AG04450 (cell line): ENCODE measurements around the gene ARHGAP42. TPM values are rescaled to one million over a fixed set of nuclear protein-coding genes. Genes with fewer than 3 reads are reported as not detected.

Experiments used
- CTCF ChIA-PET: fragments of 300-600, 350-600 bp; formaldehyde crosslinking; extraction: SDS; loops from one replicate; lab custom pipeline; 2022; ENCODE audit warnings: antibody characterized with exemption, inconsistent platforms; lab: Charles Lee
- POLR2A ChIA-PET: fragments of 350-600 bp; formaldehyde crosslinking; extraction: SDS; loops from one replicate; lab custom pipeline; 2021; ENCODE audit warnings: antibody characterized with exemption, inconsistent platforms; lab: Yijun Ruan, JAX
- DNase-seq: peaks from one replicate; pipeline ENCODE4 v3.0.0-alpha.2; 2011; ENCODE audit warnings: low read depth, low spot score
- H3K27ac ChIP-seq: one replicate; pipeline ENCODE4 v1.5.1; 2012; ENCODE audit warnings: low read depth, low read length, control low read depth
- H3K27me3 ChIP-seq: one replicate; pipeline ENCODE4 v1.6.0; 2012; ENCODE audit warnings: low read length; ENCODE audit not compliant: control insufficient read depth, insufficient read depth
- H3K4me3 ChIP-seq: 2 replicates; pipeline ENCODE4 v1.5.1; 2011; ENCODE audit warnings: mild to moderate bottlenecking, low read depth, low read length, control low read depth
- H3K9me3 ChIP-seq: 2 replicates; pipeline ENCODE4 v1.5.1; 2012; ENCODE audit warnings: low read length; ENCODE audit not compliant: control insufficient read depth, insufficient read depth
- CTCF ChIP-seq: IDR thresholded peaks from 2 replicates; pipeline ENCODE4 v1.5.1; 2011; ENCODE audit warnings: low read depth, low read length, control low read depth, inconsistent platforms
- polyA plus RNA-seq: library from polyadenylated mRNA; depleted of rRNA; stranded (reverse); fragments of >200 nt; gene quantifications from 2 replicates; pipeline ENCODE4 v1.2.3, GENCODE V29; 2011

The ARHGAP42 gene
- polyA plus RNA-seq, 1 experiment, result 9.0 TPM

DNA sequence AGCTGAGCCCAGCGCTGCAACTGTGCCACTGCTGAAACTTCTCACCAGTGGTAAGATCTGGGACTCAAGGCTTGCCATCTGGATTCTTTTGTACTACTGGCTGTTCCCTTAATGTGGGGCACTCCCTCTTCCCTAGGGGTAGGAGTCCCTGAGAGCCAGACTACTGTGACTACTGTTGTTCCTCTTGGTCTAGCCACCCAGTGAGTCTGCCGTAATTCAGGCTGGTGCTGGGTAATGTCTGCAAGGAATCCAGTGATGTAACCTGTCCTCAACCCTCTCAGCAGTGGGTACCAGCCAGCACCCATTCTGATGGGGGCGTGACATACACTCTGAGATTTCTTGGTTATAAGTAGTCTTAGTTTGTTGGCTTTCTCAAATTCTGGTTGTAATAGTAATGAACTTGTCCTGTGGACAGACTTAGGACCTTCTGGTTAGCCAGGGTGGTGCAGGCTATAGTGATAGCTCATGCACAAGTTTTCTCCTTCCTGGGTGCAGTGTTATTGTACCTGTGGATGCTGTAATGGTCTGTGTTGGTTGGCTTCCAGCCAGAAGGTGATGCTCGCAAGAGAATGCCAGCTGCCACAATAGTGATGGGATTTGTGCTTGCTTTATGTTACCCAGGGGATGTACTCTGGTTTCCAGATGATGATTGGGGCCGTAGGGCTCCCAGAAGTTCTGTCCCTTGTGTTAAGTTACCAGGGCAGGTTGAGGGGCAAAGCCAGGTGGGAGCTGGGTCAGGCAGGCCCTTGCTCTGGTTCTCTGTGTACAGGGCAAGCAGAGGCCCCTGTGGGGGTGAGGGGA is 65.5 kb downstream of the ARHGAP42 start:
- Histone ChIP-seq H3K27ac (no peak overlapping the region), H3K4me3 (no peak overlapping the region), H3K27me3 (no peaks in the 10 kb centered on the region), H3K9me3 (peaks cover 18% of the 10 kb centered on the region)
- no peak for DNase-seq
- ChIA-PET CTCF (no interaction called here), POLR2A (interaction anchor here (1.4 kb wide), 1 partner anchor 113 kb away, joined by 3 read pairs; no protein-coding TSS in a partner anchor)
- TF ChIP-seq CTCF, result no peak

DNA sequence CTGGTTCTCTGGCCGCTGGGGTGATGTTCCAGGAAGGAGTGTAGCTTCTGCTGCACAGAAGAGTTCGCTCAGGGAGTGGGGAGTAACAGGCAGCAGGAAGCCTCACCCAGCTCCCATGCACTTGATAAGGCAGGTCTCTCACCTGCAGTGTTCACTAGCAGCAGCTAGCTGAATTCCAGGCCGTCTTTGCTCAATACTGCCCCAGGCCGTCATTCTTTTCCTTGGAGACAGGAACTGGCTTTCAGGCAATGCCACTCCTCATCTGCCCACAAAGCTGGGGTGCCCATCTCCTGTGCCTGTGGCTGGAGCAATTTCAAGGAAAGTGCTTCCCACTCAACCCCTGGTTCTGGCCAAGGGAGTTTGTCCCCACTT is 66.1 kb downstream of the ARHGAP42 start:
- Histone ChIP-seq H3K27me3 (no peaks in the 10 kb centered on the region), H3K27ac (no peak overlapping the region), H3K4me3 (no peak overlapping the region), H3K9me3 (peaks cover 18% of the 10 kb centered on the region)
- POLR2A ChIA-PET, result interaction anchor here (1.4 kb wide), 1 partner anchor 114 kb away, joined by 3 read pairs; no protein-coding TSS in a partner anchor
- no peak for TF ChIP-seq CTCF
- DNase-seq, result no peak
- CTCF ChIA-PET, result no interaction called here

DNA sequence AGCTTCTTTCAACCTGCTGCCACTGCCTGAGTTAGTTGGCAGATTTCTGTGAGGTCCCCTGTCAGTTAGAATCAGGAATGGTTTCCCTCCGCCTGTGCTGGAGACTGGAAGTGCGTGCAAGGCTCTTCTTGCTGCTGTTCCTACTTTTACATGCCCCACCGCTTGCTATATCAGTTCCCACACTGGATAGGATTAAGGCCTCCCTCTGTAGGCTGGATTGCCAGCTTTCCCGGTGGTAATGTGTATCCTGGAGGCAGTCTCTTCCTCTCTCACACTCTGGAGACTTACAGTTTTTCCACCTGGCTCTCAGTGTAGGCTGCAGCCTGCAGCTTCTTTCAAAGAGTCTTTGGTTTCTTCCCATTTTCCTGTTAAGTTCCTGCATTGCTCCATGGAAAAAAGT is 66.5 kb downstream of the ARHGAP42 start:
- POLR2A ChIA-PET, result interaction anchor here (1.4 kb wide), 1 partner anchor 114 kb away, joined by 3 read pairs; no protein-coding TSS in a partner anchor
- H3K9me3 ChIP-seq, result peaks cover 18% of the 10 kb centered on the region
- H3K4me3 ChIP-seq, result no peak overlapping the region
- CTCF ChIA-PET, result no interaction called here
- H3K27ac ChIP-seq, result no peak overlapping the region
- no peak for DNase-seq
- no peak for TF ChIP-seq CTCF
- H3K27me3 ChIP-seq, result no peaks in the 10 kb centered on the region

GRCh38 chr11:100756559-100756958 is 69.5 kb downstream of the ARHGAP42 start:
- ChIA-PET CTCF (interaction anchor here (0.6 to 1.1 kb wide), 3 partner anchors 68 to 680 kb away, joined by 3 to 7 read pairs (median 3); no protein-coding TSS in a partner anchor), POLR2A (no interaction called here)
- Histone ChIP-seq H3K9me3 (no peaks in the 10 kb centered on the region), H3K27me3 (no peaks in the 10 kb centered on the region), H3K4me3 (no peak overlapping the region), H3K27ac (no peak overlapping the region)
- no peak for DNase-seq
- no peak for TF ChIP-seq CTCF

GRCh38 chr11:100757646-100758045 is 70.6 kb downstream of the ARHGAP42 start:
- no peak for TF ChIP-seq CTCF
- no peak overlapping the region for H3K27ac ChIP-seq
- no peak for DNase-seq
- no peaks in the 10 kb centered on the region for H3K27me3 ChIP-seq
- ChIA-PET CTCF (no interaction called here), POLR2A (no interaction called here)
- H3K9me3 ChIP-seq, result no peaks in the 10 kb centered on the region
- no peak overlapping the region for H3K4me3 ChIP-seq
